ENCODE measurements around the gene ATCAY. TPM values are rescaled to one million over a fixed set of nuclear protein-coding genes. Genes with fewer than 3 reads are reported as not detected.

The ATCAY gene
- total RNA-seq, 1 donor = 0.43 TPM

DNA sequence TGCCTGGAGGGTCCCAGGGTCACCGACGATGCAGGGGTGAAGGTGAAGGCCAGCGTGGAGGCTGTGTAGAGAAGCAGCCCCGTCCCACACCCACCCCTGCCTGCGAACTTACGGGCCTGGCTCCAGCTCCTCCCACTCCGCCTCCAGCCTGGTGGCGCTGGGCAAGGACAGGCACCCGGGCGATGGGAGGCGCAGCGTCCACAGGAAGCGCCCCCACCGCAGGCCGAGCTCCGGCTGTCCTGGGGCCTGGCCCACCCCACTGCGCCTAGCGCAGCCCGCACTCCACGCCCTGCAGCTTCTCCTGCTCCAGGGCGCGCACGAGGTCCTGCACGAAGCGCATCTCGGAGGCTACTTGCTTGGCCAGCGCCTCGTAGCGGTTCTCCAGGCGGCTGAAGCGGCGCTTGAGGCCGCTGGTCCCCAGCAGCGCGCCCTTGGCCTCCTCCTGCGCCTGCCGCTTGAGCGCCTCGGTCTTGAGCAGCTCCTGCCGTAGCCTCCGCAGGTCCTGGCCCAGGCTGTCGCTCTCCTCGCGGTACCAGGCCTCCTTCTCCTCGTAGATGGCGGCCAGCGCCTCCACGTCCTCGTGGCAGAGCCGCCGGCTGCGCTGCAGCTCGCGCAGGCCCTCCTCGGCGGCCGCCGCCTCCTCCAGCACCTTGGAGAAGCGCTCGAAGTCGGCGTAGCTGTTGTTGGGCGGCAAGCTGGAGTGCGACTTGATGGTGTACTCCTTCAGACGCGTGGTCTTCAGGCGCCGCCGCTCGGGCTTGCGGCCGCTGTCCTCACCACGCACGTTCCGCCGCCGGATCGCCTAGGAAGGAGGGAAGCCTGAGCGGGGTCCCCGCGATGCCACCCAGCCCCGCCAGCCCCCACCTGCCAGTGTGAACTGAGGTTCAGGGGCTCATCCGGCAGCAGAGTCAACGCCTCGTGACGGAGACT lies 78.6 kb downstream of the ATCAY start:
- no peak overlapping the region for H3K4me3 ChIP-seq (ENCODE audit: low read depth, low read length)
- no peak for DNase-seq (ENCODE audit: low read depth)
- no peak for TF ChIP-seq CTCF (IDR thresholded peaks at IDR 0.05; ENCODE audit: insufficient read depth, low read depth, low read length)

GRCh38 chr19:3959766-3960131 lies 79.3 kb downstream of the ATCAY start:
- TF ChIP-seq CTCF (IDR thresholded peaks at IDR 0.05; ENCODE audit: insufficient read depth, low read depth, low read length) = no peak
- no peak overlapping the region for H3K4me3 ChIP-seq (ENCODE audit: low read depth, low read length)
- no peak for DNase-seq (ENCODE audit: low read depth)

DNA sequence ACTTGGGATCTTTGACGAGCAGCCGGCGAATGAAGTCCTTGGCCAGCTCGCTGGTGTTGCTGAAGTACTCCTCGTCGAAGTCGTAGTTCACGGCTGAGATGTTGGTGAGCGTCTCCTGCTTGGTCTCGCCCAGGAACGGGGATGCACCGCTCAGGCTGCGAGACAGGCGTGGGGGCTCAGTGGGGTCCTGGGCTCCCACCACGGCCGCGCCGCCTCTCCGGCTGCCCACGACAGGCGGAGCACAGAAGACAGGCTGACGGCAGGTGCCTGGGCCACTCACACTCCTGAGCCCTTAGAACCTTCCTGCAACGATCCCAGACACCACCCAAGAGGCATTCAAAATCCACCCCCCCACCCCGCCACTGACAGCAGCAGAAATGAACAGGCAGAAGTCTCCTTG lies 80.5 kb downstream of the ATCAY start:
- no peak for DNase-seq (ENCODE audit: low read depth)
- no peak overlapping the region for H3K4me3 ChIP-seq (ENCODE audit: low read depth, low read length)
- no peak for TF ChIP-seq CTCF (IDR thresholded peaks at IDR 0.05; ENCODE audit: insufficient read depth, low read depth, low read length)

DNA sequence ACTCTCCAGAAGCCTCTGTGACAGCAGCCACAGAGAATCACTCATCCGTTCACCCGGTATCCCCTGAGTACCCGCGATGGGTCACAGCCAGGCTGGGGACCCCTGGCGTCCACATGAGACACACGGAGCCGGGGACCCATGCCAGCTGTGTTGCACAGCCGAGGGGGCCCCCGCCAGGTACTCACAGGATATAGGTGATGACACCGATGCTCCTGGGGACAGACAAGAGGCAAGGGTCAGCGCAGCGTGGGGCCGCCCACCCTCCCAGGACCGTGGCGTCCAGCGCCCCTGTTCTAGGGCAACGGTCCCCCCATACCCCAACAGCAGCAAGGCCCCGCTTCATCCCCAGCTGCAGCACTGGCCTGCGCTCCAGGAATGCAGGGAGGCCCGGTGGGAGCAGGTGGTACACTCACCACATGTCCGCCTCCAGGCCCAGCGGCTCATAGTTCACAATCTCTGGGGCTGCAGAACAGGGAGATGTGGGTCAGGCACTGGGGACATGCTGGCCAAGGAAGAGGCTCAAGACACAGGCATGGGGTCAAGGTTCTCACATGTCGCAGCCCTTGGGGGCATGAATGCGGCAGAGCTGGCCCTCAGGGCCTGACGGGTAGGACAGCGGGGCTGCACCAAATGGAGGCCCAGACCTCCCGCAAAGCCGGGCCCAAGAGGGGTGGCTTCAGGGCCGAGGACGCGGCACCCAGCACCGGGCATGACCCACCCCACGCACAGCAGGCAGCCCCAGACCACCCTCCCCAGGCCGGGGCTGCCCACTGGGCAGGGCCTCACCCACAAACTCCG lies 83.2 kb downstream of the ATCAY start:
- H3K4me3 ChIP-seq (ENCODE audit: low read depth, low read length) = no peak overlapping the region
- no peak for TF ChIP-seq CTCF (IDR thresholded peaks at IDR 0.05; ENCODE audit: insufficient read depth, low read depth, low read length)
- no peak for DNase-seq (ENCODE audit: low read depth)

DNA sequence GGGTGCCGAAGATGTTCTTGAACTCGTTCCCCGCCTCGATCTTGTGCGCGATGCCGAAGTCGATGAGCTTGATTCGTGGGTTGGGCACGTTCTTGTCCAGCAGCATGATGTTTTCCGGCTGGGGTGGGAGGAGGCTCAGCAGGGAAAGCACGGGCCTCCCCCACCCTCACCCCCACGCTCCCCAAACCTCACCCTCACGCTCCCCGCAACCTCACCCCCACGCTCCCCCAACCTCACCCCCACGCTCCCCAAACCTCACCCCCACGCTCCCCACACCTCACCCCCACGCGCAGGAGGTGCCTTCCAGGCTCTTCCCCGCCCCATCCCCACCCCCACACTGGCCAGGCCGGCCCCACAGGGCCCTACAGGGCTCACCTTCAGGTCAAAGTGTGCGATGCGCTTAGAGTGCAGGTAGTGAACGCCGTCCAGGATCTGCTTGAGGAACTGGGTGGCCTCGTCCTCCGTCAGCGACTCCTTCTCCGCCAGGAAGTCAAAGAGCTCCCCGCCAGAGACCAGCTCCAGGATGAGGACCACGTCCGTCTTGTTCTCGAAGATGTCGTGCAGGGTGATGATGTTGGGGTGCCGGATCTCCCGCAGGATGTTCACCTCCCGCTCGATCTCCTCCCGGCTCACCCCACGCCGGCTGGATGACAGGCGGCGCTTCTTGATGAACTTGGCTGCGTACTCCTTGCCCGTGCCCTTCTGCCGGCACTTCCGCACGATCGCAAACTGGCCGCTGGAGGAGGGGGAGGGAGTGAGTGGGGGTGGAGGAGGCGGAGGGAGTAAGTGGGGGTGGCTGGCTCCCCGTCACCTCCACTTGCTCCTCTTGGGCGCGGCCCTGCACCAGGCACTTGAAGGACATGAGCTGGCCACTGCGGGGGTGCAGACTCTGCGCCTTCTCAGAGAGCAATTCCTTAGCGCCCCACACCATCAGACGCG lies 84.0 kb downstream of the ATCAY start:
- H3K4me3 ChIP-seq (ENCODE audit: low read depth, low read length) = no peak overlapping the region
- no peak for TF ChIP-seq CTCF (IDR thresholded peaks at IDR 0.05; ENCODE audit: insufficient read depth, low read depth, low read length)

More for the DNA sequence above, 84.0 kb downstream of the ATCAY start:
- no peak for DNase-seq (ENCODE audit: low read depth)

All from fibroblast of villous mesenchyme (primary cell).